ENCODE results near the gene EBF3. TPM values are rescaled to one million over a fixed set of nuclear protein-coding genes. Genes with fewer than 3 reads are reported as not detected.

Gene EBF3
- total RNA-seq, 1 experiment from 2014 or later, result 0.12 TPM

DNA sequence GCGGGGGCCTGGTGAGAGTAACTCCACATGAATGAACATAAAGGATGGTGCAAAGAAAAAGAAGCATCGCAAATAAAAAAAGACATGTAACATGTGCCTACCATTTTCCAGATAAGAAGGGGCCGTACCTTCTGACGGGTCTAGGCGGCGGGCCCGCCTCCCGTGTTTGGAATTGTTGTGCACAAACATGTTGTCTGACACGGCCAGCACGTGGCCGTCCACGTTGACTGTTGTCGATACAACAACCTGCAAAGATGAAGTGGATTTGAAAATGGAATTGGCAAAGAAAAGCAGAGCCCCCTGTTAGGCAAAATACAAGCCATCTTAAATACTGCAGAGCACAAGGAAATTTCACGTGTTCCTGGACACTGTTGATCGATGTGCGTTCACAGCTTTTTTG lies 90.7 kb downstream of the EBF3 start:
- intact Hi-C loops (cut with micrococcal nuclease), result loop anchor here (10.0 kb wide), 1 partner anchor 101 kb away; no protein-coding TSS in a partner anchor

More for the DNA sequence above, 90.7 kb downstream of the EBF3 start:
- Histone ChIP-seq H3K79me2 (ENCODE audit: insufficient read depth, low read length) (no peaks in the 10 kb centered on the region), H3K9ac (ENCODE audit: low read length) (no peak overlapping the region), H3K4me1 (ENCODE audit: control insufficient read depth in 1 of 2, insufficient read depth in 2 of 2, low read length in 2 of 2) (no peaks in the 10 kb centered on the region), H3K9me2 (ENCODE audit: insufficient read depth) (no peaks in the 10 kb centered on the region), H4K20me1 (ENCODE audit: insufficient read depth) (no peaks in the 10 kb centered on the region), H3K36me3 (ENCODE audit: control insufficient read depth in 1 of 2, insufficient read depth in 2 of 2, low read length in 2 of 2) (no peaks in the 10 kb centered on the region), H3K27me3 (ENCODE audit: insufficient read depth, low read length) (no peaks in the 10 kb centered on the region), H3K4me3 (replicated peaks in 1 of 2; ENCODE audit: low read depth in 1 of 2, low read length in 2 of 2) (no peak overlapping the region), H3K9me3 (ENCODE audit: control insufficient read depth in 1 of 2, insufficient read depth in 1 of 2, low read depth in 1 of 2, low read length in 2 of 2) (no peaks in the 10 kb centered on the region), H3K4me2 (ENCODE audit: low read length) (no peak overlapping the region), H3K27ac (ENCODE audit: low read depth, low read length) (no peak overlapping the region), H2AFZ (ENCODE audit: low read depth, low read length, poor library complexity, severe bottlenecking) (no peak overlapping the region)
- no peak for TF ChIP-seq RAD21 (IDR thresholded peaks at IDR 0.05; ENCODE audit: low read depth)
- TF ChIP-seq, protein P1, sequence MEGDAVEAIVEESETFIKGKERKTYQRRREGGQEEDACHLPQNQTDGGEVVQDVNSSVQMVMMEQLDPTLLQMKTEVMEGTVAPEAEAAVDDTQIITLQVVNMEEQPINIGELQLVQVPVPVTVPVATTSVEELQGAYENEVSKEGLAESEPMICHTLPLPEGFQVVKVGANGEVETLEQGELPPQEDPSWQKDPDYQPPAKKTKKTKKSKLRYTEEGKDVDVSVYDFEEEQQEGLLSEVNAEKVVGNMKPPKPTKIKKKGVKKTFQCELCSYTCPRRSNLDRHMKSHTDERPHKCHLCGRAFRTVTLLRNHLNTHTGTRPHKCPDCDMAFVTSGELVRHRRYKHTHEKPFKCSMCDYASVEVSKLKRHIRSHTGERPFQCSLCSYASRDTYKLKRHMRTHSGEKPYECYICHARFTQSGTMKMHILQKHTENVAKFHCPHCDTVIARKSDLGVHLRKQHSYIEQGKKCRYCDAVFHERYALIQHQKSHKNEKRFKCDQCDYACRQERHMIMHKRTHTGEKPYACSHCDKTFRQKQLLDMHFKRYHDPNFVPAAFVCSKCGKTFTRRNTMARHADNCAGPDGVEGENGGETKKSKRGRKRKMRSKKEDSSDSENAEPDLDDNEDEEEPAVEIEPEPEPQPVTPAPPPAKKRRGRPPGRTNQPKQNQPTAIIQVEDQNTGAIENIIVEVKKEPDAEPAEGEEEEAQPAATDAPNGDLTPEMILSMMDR (IDR thresholded peaks at IDR 0.05 in 2 of 3, conservative IDR thresholded peaks at IDR 0.05 in 1 of 3; ENCODE audit: borderline replicate concordance in 1 of 3, insufficient read depth in 1 of 3, low read depth in 2 of 3, low read length in 2 of 3), result no peak
- TF ChIP-seq TCF7L2 (IDR thresholded peaks at IDR 0.05; ENCODE audit: borderline replicate concordance, extremely low read depth, insufficient read depth, insufficient read length), result no peak
- TF ChIP-seq CBX3 (IDR thresholded peaks at IDR 0.05; ENCODE audit: low read depth), result no peak
- TF ChIP-seq, protein P2, sequence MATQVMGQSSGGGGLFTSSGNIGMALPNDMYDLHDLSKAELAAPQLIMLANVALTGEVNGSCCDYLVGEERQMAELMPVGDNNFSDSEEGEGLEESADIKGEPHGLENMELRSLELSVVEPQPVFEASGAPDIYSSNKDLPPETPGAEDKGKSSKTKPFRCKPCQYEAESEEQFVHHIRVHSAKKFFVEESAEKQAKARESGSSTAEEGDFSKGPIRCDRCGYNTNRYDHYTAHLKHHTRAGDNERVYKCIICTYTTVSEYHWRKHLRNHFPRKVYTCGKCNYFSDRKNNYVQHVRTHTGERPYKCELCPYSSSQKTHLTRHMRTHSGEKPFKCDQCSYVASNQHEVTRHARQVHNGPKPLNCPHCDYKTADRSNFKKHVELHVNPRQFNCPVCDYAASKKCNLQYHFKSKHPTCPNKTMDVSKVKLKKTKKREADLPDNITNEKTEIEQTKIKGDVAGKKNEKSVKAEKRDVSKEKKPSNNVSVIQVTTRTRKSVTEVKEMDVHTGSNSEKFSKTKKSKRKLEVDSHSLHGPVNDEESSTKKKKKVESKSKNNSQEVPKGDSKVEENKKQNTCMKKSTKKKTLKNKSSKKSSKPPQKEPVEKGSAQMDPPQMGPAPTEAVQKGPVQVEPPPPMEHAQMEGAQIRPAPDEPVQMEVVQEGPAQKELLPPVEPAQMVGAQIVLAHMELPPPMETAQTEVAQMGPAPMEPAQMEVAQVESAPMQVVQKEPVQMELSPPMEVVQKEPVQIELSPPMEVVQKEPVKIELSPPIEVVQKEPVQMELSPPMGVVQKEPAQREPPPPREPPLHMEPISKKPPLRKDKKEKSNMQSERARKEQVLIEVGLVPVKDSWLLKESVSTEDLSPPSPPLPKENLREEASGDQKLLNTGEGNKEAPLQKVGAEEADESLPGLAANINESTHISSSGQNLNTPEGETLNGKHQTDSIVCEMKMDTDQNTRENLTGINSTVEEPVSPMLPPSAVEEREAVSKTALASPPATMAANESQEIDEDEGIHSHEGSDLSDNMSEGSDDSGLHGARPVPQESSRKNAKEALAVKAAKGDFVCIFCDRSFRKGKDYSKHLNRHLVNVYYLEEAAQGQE (IDR thresholded peaks at IDR 0.05; ENCODE audit: low read depth), result no peak
- TF ChIP-seq, protein P3, sequence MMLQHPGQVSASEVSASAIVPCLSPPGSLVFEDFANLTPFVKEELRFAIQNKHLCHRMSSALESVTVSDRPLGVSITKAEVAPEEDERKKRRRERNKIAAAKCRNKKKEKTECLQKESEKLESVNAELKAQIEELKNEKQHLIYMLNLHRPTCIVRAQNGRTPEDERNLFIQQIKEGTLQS (IDR thresholded peaks at IDR 0.05), result no peak
- DNase-seq (ENCODE audit: low read depth, low spot score) (no peak), ATAC-seq (no peak)
- no TSS peak for BruUV-seq (replicated peaks)
- RAD21 ChIA-PET (ENCODE audit: low non-redundant PET in 1 of 2, low total read pairs in 2 of 2, uncharacterized antibody in 2 of 2, unreplicated experiment in 2 of 2), result no interaction called here
- POLR2A ChIA-PET, result no interaction called here
- CTCF ChIA-PET, result no interaction called here

All from HCT116 (cell line).